WTC11 (cell line): ENCODE results near the gene COLEC12. TPM values are rescaled to one million over a fixed set of nuclear protein-coding genes. Genes with fewer than 3 reads are reported as not detected.

Experiments
- ATAC-seq: fragments of 200-7000 bp; cut with Tn5 transposase; 2 replicates; pipeline ENCODE4 v1.10.0; 2021; ENCODE audit warnings: mild to moderate bottlenecking, moderate library complexity
- CTCF ChIA-PET: fragments of 300-600 bp; sonication (Branson Sonifier 250); formaldehyde crosslinking; loops from one replicate; lab custom pipeline; 2021; ENCODE audit warnings: antibody characterized with exemption; lab: Charles Lee
- POLR2A ChIA-PET: fragments of 350-600 bp; sonication (Branson Sonifier 250); formaldehyde crosslinking; loops from one replicate; lab custom pipeline; 2021; ENCODE audit warnings: antibody characterized with exemption; lab: Charles Lee
- DNase-seq: peaks from one replicate; pipeline ENCODE4 v3.0.0; 2021; ENCODE audit warnings: low spot score
- H3K27ac Mint-ChIP-seq: 2 replicates; pipeline ENCODE4 v1.8.0; 2021; ENCODE audit warnings: mixed read lengths
- H3K27me3 Mint-ChIP-seq: 2 replicates; pipeline ENCODE4 v1.8.0; 2021; ENCODE audit warnings: low read depth, mild to moderate bottlenecking, moderate library complexity, mixed read lengths
- H3K36me3 Mint-ChIP-seq: 2 replicates; pipeline ENCODE4 v1.8.0; 2021; ENCODE audit warnings: mixed read lengths
- H3K4me1 Mint-ChIP-seq: 2 replicates; pipeline ENCODE4 v1.8.0; 2022; ENCODE audit warnings: mixed read lengths
- H3K4me3 Mint-ChIP-seq: 2 replicates; pipeline ENCODE4 v1.8.0; 2021; ENCODE audit warnings: mild to moderate bottlenecking, moderate library complexity, mixed read lengths
- H3K9me3 Mint-ChIP-seq: 2 replicates; pipeline ENCODE4 v1.8.0; 2021; ENCODE audit warnings: mixed read lengths
- EMX1 ChIP-seq: fragments of 250-450 bp; sonication (Bioruptor Pico); IDR thresholded peaks from 2 replicates; pipeline ENCODE4 v1.8.0; 2021; ENCODE audit warnings: mild to moderate bottlenecking
- ETV6 ChIP-seq: sonication (generic); formaldehyde crosslinking; IDR thresholded peaks from 2 replicates; pipeline ENCODE4 v1.8.1; 2022; ENCODE audit warnings: mild to moderate bottlenecking, missing genetic modification reagents
- FOXK1 ChIP-seq: sonication (generic); formaldehyde crosslinking; IDR thresholded peaks from 2 replicates; pipeline ENCODE4 v1.8.0; 2022; ENCODE audit warnings: mild to moderate bottlenecking, moderate library complexity, missing genetic modification reagents
- FOXP1 ChIP-seq: sonication (generic); formaldehyde crosslinking; IDR thresholded peaks from 2 replicates; pipeline ENCODE4 v1.8.0; 2022; ENCODE audit warnings: missing genetic modification reagents, mild to moderate bottlenecking, moderate library complexity, borderline replicate concordance
- HMGA2 ChIP-seq: fragments of 250-450 bp; sonication (Bioruptor Pico); IDR thresholded peaks from 2 replicates; pipeline ENCODE4 v1.4.0; 2021; ENCODE audit warnings: mild to moderate bottlenecking, moderate library complexity
- MYBL2 ChIP-seq: sonication (generic); formaldehyde crosslinking; IDR thresholded peaks from 2 replicates; pipeline ENCODE4 v1.8.1; 2023; ENCODE audit warnings: mild to moderate bottlenecking, moderate library complexity, missing genetic modification reagents
- NFE2L1 ChIP-seq: sonication (generic); formaldehyde crosslinking; IDR thresholded peaks from 2 replicates; pipeline ENCODE4 v1.8.1; 2023; ENCODE audit warnings: missing genetic modification reagents
- NR3C1 ChIP-seq: sonication (generic); formaldehyde crosslinking; conservative IDR thresholded peaks from 2 replicates; pipeline ENCODE4 v1.8.1; 2023; ENCODE audit warnings: low read depth, mild to moderate bottlenecking, missing genetic modification reagents
- OVOL2 ChIP-seq: fragments of 250-450 bp; sonication (Bioruptor Pico); IDR thresholded peaks from 2 replicates; pipeline ENCODE4 v1.9.0; 2021; ENCODE audit warnings: mild to moderate bottlenecking, borderline replicate concordance
- PRRX2 ChIP-seq: fragments of 250-450 bp; sonication (Bioruptor Pico); IDR thresholded peaks from 2 replicates; pipeline ENCODE4 v1.8.0; 2021; ENCODE audit warnings: mild to moderate bottlenecking
- SMAD3 ChIP-seq: sonication (generic); formaldehyde crosslinking; IDR thresholded peaks from 2 replicates; pipeline ENCODE4 v1.8.0; 2022; ENCODE audit warnings: missing genetic modification reagents, mild to moderate bottlenecking, borderline replicate concordance
- TEAD1 ChIP-seq: sonication (generic); formaldehyde crosslinking; IDR thresholded peaks from 2 replicates; pipeline ENCODE4 v1.8.0; 2022; ENCODE audit warnings: mild to moderate bottlenecking, missing genetic modification reagents
- TP53 ChIP-seq: sonication (generic); formaldehyde crosslinking; IDR thresholded peaks from 2 replicates; pipeline ENCODE4 v1.8.1; 2023; ENCODE audit warnings: mild to moderate bottlenecking, missing genetic modification reagents
- ZNF263 ChIP-seq: sonication (generic); formaldehyde crosslinking; IDR thresholded peaks from 2 replicates; pipeline ENCODE4 v1.8.1; 2022; ENCODE audit warnings: low read depth, mild to moderate bottlenecking, moderate library complexity, missing genetic modification reagents
- ZNF317 ChIP-seq: sonication (generic); formaldehyde crosslinking; IDR thresholded peaks from 2 replicates; pipeline ENCODE4 v1.8.1; 2023; ENCODE audit warnings: low read depth, mild to moderate bottlenecking, moderate library complexity, missing genetic modification reagents, borderline replicate concordance
- total RNA-seq: library from RNA; stranded (reverse); gene quantifications from 3 replicates; pipeline ENCODE4 v1.2.3, GENCODE V29; 2021
- TF ChIP-seq, protein P1 (sequence below): sonication (generic); formaldehyde crosslinking; IDR thresholded peaks from 2 replicates; pipeline ENCODE4 v1.8.0; 2022; ENCODE audit warnings: missing genetic modification reagents
- TF ChIP-seq, protein P2 (sequence below): sonication (generic); formaldehyde crosslinking; IDR thresholded peaks from 2 replicates; pipeline ENCODE4 v1.8.0; 2022; ENCODE audit warnings: mild to moderate bottlenecking, missing genetic modification reagents
- TF ChIP-seq, protein P3 (sequence below): fragments of 250-450 bp; sonication (Bioruptor Pico); IDR thresholded peaks from 2 replicates; pipeline ENCODE4 v2.1.2; 2022; ENCODE audit warnings: mild to moderate bottlenecking, moderate library complexity
- TF ChIP-seq, protein P4 (sequence below): fragments of 250-450 bp; sonication (Bioruptor Pico); IDR thresholded peaks from 2 replicates; pipeline ENCODE4 v1.9.0; 2021; ENCODE audit warnings: mild to moderate bottlenecking
- TF ChIP-seq, protein P5 (sequence below): sonication (generic); formaldehyde crosslinking; IDR thresholded peaks from 2 replicates; pipeline ENCODE4 v1.8.0; 2022; ENCODE audit warnings: mild to moderate bottlenecking, missing genetic modification reagents
- TF ChIP-seq, protein P6 (sequence below): fragments of 250-450 bp; sonication (Bioruptor Pico); IDR thresholded peaks from 2 replicates; pipeline ENCODE4 v1.9.0; 2021; ENCODE audit warnings: mild to moderate bottlenecking

Gene COLEC12
- total RNA-seq, 1 experiment from 2014 or later = 0.48 TPM

DNA sequence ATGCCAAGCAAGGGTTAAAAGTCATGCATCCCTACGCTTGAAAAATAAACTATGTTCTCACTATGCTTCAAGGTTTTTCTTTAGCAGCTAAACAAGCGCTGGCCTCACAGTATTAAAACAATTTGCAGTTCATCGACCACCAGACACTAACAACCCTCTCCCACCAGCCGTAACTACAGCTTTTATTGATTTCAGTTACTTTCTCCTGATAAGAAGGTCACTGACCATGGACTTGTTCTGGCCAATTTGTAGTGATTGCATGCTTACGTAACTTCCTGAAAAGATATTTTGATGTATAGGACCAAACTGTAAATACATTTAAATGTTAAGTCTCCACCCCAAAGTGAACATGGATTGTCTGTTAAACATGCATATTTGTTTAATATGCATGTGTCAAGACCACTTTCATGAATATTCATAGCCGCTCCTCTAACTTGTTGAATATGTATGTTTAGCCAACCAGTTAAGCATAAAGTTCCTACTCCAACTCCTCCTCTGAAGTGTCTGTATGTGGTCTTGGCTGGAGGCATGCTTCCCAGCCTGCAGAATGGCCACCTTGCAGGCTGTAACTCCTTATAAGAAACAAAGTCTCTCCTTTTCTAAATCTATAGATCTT is 230.9 kb downstream of the COLEC12 start:
- no peak overlapping the region for H3K27ac Mint-ChIP-seq
- no peak for TF ChIP-seq SMAD3 (CRISPR knock-in tag)
- H3K4me3 Mint-ChIP-seq = peak overlapping the region; percentile 97
- DNase-seq (no peak), ATAC-seq (no peak)
- ChIA-PET POLR2A (no interaction called here), CTCF (no interaction called here)
- peaks cover 20% of the 10 kb centered on the region for H3K4me1 Mint-ChIP-seq
- H3K27me3 Mint-ChIP-seq = no peaks in the 10 kb centered on the region
- H3K36me3 Mint-ChIP-seq = 0 out of 2 replicates have a peak, but pooled peaks cover 6% of the 10 kb centered on the region
- no peaks in the 10 kb centered on the region for H3K9me3 Mint-ChIP-seq

DNA sequence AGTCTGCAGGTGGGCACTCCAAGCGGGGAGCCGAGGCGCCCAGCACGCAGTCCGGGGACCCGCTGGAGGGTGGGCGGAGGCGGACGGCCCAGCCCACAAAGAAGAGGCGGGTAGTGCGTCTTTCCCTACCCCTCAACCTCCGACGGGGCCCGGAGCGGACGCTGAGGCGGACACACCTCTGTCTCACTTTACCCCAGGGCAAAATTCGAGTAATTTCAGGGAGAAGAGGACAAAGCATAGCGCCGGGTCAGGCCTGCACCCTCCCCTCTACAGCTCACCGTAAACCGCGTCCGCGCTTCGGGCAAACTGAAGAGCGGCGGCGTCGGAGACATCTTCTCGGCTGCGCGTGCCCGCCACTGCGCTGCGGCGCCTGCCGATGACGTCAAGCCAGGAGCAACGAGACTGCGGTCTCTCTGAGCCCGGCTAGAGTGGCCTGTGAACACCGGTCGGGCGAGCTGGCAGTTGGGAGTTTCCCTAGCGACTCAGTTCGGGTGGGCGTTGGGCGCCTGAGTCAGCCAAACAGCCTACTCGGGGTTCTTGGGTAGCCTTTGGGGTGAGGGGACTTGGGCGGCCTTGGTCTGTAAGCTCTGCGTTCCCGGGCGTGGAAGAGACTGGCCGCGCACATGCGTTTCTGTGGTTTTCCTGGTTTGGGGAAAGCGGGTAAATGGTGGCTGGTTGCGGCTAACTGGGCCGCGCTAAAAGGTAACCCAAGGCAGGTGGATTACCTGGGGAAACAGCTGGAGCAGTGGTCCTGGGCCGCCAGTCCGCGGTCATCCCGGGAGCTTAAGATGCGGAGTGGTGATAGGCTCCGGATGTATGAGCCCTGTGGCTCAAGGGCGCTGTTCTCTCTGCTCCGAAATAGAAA is 232.6 kb downstream of the COLEC12 start, which contains the start of gene THOC1:
TSS of gene THOC1 (minus strand) at position 360 of the 865 bp plus-strand sequence. CDS start at position 332, 28 bp downstream.
- Mint-ChIP-seq H3K36me3 (peaks cover 18% of the 10 kb centered on the region), H3K27ac (peak within 1 kb of the TSS; percentile 97), H3K4me3 (peak within 1 kb of the TSS; percentile 97), H3K4me1 (peaks cover 20% of the 10 kb centered on the region), H3K9me3 (no peaks in the 10 kb centered on the region), H3K27me3 (no peaks in the 10 kb centered on the region)
- DNase-seq = peak; percentile 95
- POLR2A ChIA-PET = interaction anchor here (0.5 to 2.0 kb wide), 10 partner anchors 21 to 390 kb away, joined by 3 to 5 read pairs (median 4); partner anchors contain the start of genes TYMS and USP14
- CTCF ChIA-PET = interaction anchor here (0.7 to 1.9 kb wide), 10 partner anchors 37 to 571 kb away, joined by 3 to 11 read pairs (median 3); no protein-coding TSS in a partner anchor
- peak; percentile 88 for ATAC-seq
- TF ChIP-seq, protein P1, sequence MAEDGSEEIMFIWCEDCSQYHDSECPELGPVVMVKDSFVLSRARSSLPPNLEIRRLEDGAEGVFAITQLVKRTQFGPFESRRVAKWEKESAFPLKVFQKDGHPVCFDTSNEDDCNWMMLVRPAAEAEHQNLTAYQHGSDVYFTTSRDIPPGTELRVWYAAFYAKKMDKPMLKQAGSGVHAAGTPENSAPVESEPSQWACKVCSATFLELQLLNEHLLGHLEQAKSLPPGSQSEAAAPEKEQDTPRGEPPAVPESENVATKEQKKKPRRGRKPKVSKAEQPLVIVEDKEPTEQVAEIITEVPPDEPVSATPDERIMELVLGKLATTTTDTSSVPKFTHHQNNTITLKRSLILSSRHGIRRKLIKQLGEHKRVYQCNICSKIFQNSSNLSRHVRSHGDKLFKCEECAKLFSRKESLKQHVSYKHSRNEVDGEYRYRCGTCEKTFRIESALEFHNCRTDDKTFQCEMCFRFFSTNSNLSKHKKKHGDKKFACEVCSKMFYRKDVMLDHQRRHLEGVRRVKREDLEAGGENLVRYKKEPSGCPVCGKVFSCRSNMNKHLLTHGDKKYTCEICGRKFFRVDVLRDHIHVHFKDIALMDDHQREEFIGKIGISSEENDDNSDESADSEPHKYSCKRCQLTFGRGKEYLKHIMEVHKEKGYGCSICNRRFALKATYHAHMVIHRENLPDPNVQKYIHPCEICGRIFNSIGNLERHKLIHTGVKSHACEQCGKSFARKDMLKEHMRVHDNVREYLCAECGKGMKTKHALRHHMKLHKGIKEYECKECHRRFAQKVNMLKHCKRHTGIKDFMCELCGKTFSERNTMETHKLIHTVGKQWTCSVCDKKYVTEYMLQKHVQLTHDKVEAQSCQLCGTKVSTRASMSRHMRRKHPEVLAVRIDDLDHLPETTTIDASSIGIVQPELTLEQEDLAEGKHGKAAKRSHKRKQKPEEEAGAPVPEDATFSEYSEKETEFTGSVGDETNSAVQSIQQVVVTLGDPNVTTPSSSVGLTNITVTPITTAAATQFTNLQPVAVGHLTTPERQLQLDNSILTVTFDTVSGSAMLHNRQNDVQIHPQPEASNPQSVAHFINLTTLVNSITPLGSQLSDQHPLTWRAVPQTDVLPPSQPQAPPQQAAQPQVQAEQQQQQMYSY (CRISPR knock-in tag) = no peak
- TF ChIP-seq NFE2L1 (CRISPR knock-in tag) (peak; percentile 69), ZNF317 (CRISPR knock-in tag) (no peak), ZNF263 (CRISPR knock-in tag) (no peak), TP53 (CRISPR knock-in tag) (no peak), EMX1 (no peak), FOXP1 (CRISPR knock-in tag) (peak; percentile 84), ETV6 (peak; percentile 87), OVOL2 (CRISPR knock-in tag) (no peak), TEAD1 (CRISPR knock-in tag) (peak; percentile 93), NR3C1 (no peak), PRRX2 (no peak), FOXK1 (CRISPR knock-in tag) (peak; percentile 95), MYBL2 (CRISPR knock-in tag) (peak; percentile 94), HMGA2 (CRISPR knock-in tag) (no peak)
- TF ChIP-seq, protein P2, sequence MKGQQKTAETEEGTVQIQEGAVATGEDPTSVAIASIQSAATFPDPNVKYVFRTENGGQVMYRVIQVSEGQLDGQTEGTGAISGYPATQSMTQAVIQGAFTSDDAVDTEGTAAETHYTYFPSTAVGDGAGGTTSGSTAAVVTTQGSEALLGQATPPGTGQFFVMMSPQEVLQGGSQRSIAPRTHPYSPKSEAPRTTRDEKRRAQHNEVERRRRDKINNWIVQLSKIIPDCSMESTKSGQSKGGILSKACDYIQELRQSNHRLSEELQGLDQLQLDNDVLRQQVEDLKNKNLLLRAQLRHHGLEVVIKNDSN (CRISPR knock-in tag) = peak; percentile 56; the same call in 1 of the 2 replicates
- TF ChIP-seq, protein P3, sequence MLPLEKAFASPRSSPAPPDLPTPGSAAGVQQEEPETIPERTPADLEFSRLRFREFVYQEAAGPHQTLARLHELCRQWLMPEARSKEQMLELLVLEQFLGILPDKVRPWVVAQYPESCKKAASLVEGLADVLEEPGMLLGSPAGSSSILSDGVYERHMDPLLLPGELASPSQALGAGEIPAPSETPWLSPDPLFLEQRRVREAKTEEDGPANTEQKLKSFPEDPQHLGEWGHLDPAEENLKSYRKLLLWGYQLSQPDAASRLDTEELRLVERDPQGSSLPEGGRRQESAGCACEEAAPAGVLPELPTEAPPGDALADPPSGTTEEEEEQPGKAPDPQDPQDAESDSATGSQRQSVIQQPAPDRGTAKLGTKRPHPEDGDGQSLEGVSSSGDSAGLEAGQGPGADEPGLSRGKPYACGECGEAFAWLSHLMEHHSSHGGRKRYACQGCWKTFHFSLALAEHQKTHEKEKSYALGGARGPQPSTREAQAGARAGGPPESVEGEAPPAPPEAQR (CRISPR knock-in tag) = no peak
- TF ChIP-seq, protein P4, sequence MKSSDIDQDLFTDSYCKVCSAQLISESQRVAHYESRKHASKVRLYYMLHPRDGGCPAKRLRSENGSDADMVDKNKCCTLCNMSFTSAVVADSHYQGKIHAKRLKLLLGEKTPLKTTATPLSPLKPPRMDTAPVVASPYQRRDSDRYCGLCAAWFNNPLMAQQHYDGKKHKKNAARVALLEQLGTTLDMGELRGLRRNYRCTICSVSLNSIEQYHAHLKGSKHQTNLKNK (CRISPR knock-in tag) = no peak
- TF ChIP-seq, protein P5, sequence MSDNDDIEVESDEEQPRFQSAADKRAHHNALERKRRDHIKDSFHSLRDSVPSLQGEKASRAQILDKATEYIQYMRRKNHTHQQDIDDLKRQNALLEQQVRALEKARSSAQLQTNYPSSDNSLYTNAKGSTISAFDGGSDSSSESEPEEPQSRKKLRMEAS (CRISPR knock-in tag) = peak; percentile 93
- TF ChIP-seq, protein P6, sequence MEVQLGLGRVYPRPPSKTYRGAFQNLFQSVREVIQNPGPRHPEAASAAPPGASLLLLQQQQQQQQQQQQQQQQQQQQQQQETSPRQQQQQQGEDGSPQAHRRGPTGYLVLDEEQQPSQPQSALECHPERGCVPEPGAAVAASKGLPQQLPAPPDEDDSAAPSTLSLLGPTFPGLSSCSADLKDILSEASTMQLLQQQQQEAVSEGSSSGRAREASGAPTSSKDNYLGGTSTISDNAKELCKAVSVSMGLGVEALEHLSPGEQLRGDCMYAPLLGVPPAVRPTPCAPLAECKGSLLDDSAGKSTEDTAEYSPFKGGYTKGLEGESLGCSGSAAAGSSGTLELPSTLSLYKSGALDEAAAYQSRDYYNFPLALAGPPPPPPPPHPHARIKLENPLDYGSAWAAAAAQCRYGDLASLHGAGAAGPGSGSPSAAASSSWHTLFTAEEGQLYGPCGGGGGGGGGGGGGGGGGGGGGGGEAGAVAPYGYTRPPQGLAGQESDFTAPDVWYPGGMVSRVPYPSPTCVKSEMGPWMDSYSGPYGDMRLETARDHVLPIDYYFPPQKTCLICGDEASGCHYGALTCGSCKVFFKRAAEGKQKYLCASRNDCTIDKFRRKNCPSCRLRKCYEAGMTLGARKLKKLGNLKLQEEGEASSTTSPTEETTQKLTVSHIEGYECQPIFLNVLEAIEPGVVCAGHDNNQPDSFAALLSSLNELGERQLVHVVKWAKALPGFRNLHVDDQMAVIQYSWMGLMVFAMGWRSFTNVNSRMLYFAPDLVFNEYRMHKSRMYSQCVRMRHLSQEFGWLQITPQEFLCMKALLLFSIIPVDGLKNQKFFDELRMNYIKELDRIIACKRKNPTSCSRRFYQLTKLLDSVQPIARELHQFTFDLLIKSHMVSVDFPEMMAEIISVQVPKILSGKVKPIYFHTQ (CRISPR knock-in tag) = no peak
